ENCODE data around the gene SPEM2.

SPEM2 gene

GRCh38 chr17:7403977-7404736 lies 21.3 kb upstream of the SPEM2 start, which contains the start of gene TMEM256:
TMEM256 (minus strand) TSS chr17:7404097; CDS start chr17:7404084, 13 bp downstream.
- peak within 1 kb of the TSS; percentile 84 for H3K4me2 ChIP-seq (ENCODE audit: low read length, poor library complexity, severe bottlenecking)
- peak within 1 kb of the TSS; percentile 65 for H4K91ac ChIP-seq (ENCODE audit: low read length)
- H2BK120ac ChIP-seq (ENCODE audit: low read depth, low read length): peak within 1 kb of the TSS; percentile 75
- H2AFZ ChIP-seq (ENCODE audit: low read depth, low read length): peak within 1 kb of the TSS; percentile 84
- peak within 1 kb of the TSS; percentile 95 to 96 for H3K18ac ChIP-seq (ENCODE audit: low read depth in 1 of 2, low read length in 2 of 2)
- H2BK12ac ChIP-seq (ENCODE audit: low read length in 2 of 2): peak within 1 kb of the TSS in 1 of 2 experiments; percentile 88
- H2AK5ac ChIP-seq (ENCODE audit: low read length, severe bottlenecking): peak within 1 kb of the TSS; percentile 31
- peaks cover 7 to 11% of the 10 kb centered on the region in 2 experiments for H3K36me3 ChIP-seq (ENCODE audit: control insufficient read depth in 1 of 2, insufficient read depth in 2 of 2, low read depth in 1 of 2, low read length in 2 of 2)
- no peaks in the 10 kb centered on the region for H3K9me3 ChIP-seq (ENCODE audit: control insufficient read depth, low read length)
- H2BK15ac ChIP-seq (ENCODE audit: low read depth, poor library complexity, severe bottlenecking): peak within 1 kb of the TSS; percentile 80
- H3K4me3 ChIP-seq (ENCODE audit: insufficient read depth in 1 of 2, low read depth in 1 of 2, low read length in 2 of 2): peak within 1 kb of the TSS; percentile 80 to 90
- peaks cover 13% of the 10 kb centered on the region for H3K79me1 ChIP-seq (replicated peaks; ENCODE audit: low read length, poor library complexity, severe bottlenecking)
- H3K4ac ChIP-seq (ENCODE audit: low read depth in 1 of 2, low read length in 2 of 2): peak within 1 kb of the TSS in 1 of 2 experiments; percentile 76
- WGBS: under 1% methylated on average over 48 of the region's 49 CpGs
- H3K27ac ChIP-seq (ENCODE audit: low read length, poor library complexity, severe bottlenecking): peak within 1 kb of the TSS; percentile 97
- peak within 1 kb of the TSS; percentile 62 to 81 for H3K14ac ChIP-seq (ENCODE audit: low read length in 2 of 2)
- peak within 1 kb of the TSS in 1 of 2 experiments; percentile 97 for H3K23ac ChIP-seq (ENCODE audit: low read length in 2 of 2)
- H3K4me1 ChIP-seq (ENCODE audit: control insufficient read depth, insufficient read depth, low read depth, low read length): peaks cover 20% of the 10 kb centered on the region
- H3K9ac ChIP-seq (ENCODE audit: low read length): peak within 1 kb of the TSS; percentile 91
- peak; percentile 100 for DNase-seq
- H3K27me3 ChIP-seq (ENCODE audit: control insufficient read depth in 1 of 2, insufficient read depth in 1 of 2, low read length in 2 of 2): no peaks in the 10 kb centered on the region
- H4K8ac ChIP-seq (ENCODE audit: low read length): peak within 1 kb of the TSS; percentile 99
- H2BK5ac ChIP-seq (ENCODE audit: low read depth, low read length, poor library complexity, severe bottlenecking): peak within 1 kb of the TSS; percentile 82

GRCh38 chr17:7404737-7405349 lies 20.6 kb upstream of the SPEM2 start:
- peak overlapping the region; percentile 75 for H3K4me2 ChIP-seq (ENCODE audit: low read length, poor library complexity, severe bottlenecking)
- H2BK15ac ChIP-seq (ENCODE audit: low read depth, poor library complexity, severe bottlenecking): peak overlapping the region; percentile 80
- peak overlapping the region in 1 of 2 experiments; percentile 89 for H3K23ac ChIP-seq (ENCODE audit: low read length in 2 of 2)
- peak overlapping the region; percentile 71 to 90 for H3K4me3 ChIP-seq (ENCODE audit: insufficient read depth in 1 of 2, low read depth in 1 of 2, low read length in 2 of 2)
- H4K91ac ChIP-seq (ENCODE audit: low read length): peak overlapping the region; percentile 76
- no peak overlapping the region for H2BK5ac ChIP-seq (ENCODE audit: low read depth, low read length, poor library complexity, severe bottlenecking)
- peaks cover 14 to 18% of the 10 kb centered on the region in 2 experiments for H3K36me3 ChIP-seq (ENCODE audit: control insufficient read depth in 1 of 2, insufficient read depth in 2 of 2, low read depth in 1 of 2, low read length in 2 of 2)
- H3K9me3 ChIP-seq (ENCODE audit: control insufficient read depth, low read length): no peaks in the 10 kb centered on the region
- WGBS: 3% methylated on average over 46 of the region's 65 CpGs
- peak overlapping the region; percentile 90 for H3K9ac ChIP-seq (ENCODE audit: low read length)
- peaks cover 13% of the 10 kb centered on the region for H3K79me1 ChIP-seq (replicated peaks; ENCODE audit: low read length, poor library complexity, severe bottlenecking)
- H3K4me1 ChIP-seq (ENCODE audit: control insufficient read depth, insufficient read depth, low read depth, low read length): peaks cover 20% of the 10 kb centered on the region
- no peak overlapping the region for H3K27ac ChIP-seq (ENCODE audit: low read length, poor library complexity, severe bottlenecking)
- H3K4ac ChIP-seq (ENCODE audit: low read depth in 1 of 2, low read length in 2 of 2): peak overlapping the region; percentile 58 to 71
- peak; percentile 54 for DNase-seq
- H4K8ac ChIP-seq (ENCODE audit: low read length): peak overlapping the region; percentile 69
- peak overlapping the region in 1 of 2 experiments; percentile 88 for H2BK12ac ChIP-seq (ENCODE audit: low read length in 2 of 2)
- peak overlapping the region; percentile 88 to 92 for H3K18ac ChIP-seq (ENCODE audit: low read depth in 1 of 2, low read length in 2 of 2)
- H3K14ac ChIP-seq (ENCODE audit: low read length in 2 of 2): peak overlapping the region; percentile 62 to 91
- H3K27me3 ChIP-seq (ENCODE audit: control insufficient read depth in 1 of 2, insufficient read depth in 1 of 2, low read length in 2 of 2): no peaks in the 10 kb centered on the region
- H2AK5ac ChIP-seq (ENCODE audit: low read length, severe bottlenecking): no peak overlapping the region
- peak overlapping the region; percentile 78 for H2AFZ ChIP-seq (ENCODE audit: low read depth, low read length)
- H2BK120ac ChIP-seq (ENCODE audit: low read depth, low read length): peak overlapping the region; percentile 75

GRCh38 chr17:7405350-7406234 lies 19.8 kb upstream of the SPEM2 start:
- H2BK5ac ChIP-seq (ENCODE audit: low read depth, low read length, poor library complexity, severe bottlenecking): no peak overlapping the region
- H3K18ac ChIP-seq (ENCODE audit: low read depth in 1 of 2, low read length in 2 of 2): peak overlapping the region; percentile 88 to 92
- H3K9me3 ChIP-seq (ENCODE audit: control insufficient read depth, low read length): no peaks in the 10 kb centered on the region
- peak; percentile 34 for DNase-seq
- H3K4me1 ChIP-seq (ENCODE audit: control insufficient read depth, insufficient read depth, low read depth, low read length): peaks cover 20% of the 10 kb centered on the region
- peak overlapping the region; percentile 76 for H4K91ac ChIP-seq (ENCODE audit: low read length)
- H3K9ac ChIP-seq (ENCODE audit: low read length): peak overlapping the region; percentile 90
- WGBS: 3% methylated on average over 28 of the region's 38 CpGs
- no peak overlapping the region for H2AK5ac ChIP-seq (ENCODE audit: low read length, severe bottlenecking)
- peak overlapping the region in 1 of 2 experiments; percentile 89 for H3K23ac ChIP-seq (ENCODE audit: low read length in 2 of 2)
- peak overlapping the region; percentile 58 to 71 for H3K4ac ChIP-seq (ENCODE audit: low read depth in 1 of 2, low read length in 2 of 2)
- H2BK12ac ChIP-seq (ENCODE audit: low read length in 2 of 2): peak overlapping the region in 1 of 2 experiments; percentile 70
- peaks cover 22 to 26% of the 10 kb centered on the region in 2 experiments for H3K36me3 ChIP-seq (ENCODE audit: control insufficient read depth in 1 of 2, insufficient read depth in 2 of 2, low read depth in 1 of 2, low read length in 2 of 2)
- no peaks in the 10 kb centered on the region for H3K27me3 ChIP-seq (ENCODE audit: control insufficient read depth in 1 of 2, insufficient read depth in 1 of 2, low read length in 2 of 2)
- peak overlapping the region; percentile 62 to 91 for H3K14ac ChIP-seq (ENCODE audit: low read length in 2 of 2)
- peak overlapping the region; percentile 75 for H2BK120ac ChIP-seq (ENCODE audit: low read depth, low read length)
- peak overlapping the region; percentile 11 for H3K27ac ChIP-seq (ENCODE audit: low read length, poor library complexity, severe bottlenecking)
- peak overlapping the region; percentile 64 for H2AFZ ChIP-seq (ENCODE audit: low read depth, low read length)
- H3K4me2 ChIP-seq (ENCODE audit: low read length, poor library complexity, severe bottlenecking): peak overlapping the region; percentile 75
- peak overlapping the region; percentile 63 for H2BK15ac ChIP-seq (ENCODE audit: low read depth, poor library complexity, severe bottlenecking)
- H3K4me3 ChIP-seq (ENCODE audit: insufficient read depth in 1 of 2, low read depth in 1 of 2, low read length in 2 of 2): peak overlapping the region; percentile 71 to 90
- peaks cover 16% of the 10 kb centered on the region for H3K79me1 ChIP-seq (replicated peaks; ENCODE audit: low read length, poor library complexity, severe bottlenecking)
- H4K8ac ChIP-seq (ENCODE audit: low read length): no peak overlapping the region
